Measurements from ENCODE around the gene OSGIN1.

Gene OSGIN1

DNA sequence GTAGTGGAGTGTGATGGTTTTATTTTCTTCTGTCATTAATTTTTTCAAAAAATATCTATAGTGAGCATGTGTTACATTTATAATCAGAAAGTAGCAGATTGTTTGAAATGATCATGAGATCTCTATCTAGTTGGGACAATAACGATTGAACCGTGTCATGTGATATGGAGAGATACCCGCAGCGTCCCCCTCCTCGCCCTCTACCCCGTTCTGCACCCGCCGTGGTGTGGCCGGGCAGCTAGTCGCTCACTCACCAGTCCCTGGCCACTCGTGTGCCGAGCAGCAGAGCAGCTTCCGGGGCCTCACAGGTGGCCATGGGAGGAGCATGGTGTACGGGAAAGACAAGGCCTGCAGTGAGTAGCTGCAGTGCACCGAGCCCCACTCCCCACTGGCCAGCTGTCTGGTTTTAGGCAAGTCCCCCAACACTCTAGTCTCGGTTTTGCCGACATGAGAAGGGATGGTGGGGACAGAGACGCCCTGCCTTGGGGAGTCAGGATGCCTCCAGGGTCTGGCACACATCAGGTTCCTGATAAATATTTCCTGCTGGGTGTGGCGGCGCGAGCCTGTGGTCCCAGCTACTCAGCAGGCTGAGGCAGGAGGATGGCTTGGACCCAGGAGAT, 38.8 kb upstream of the OSGIN1 start:
- no peak overlapping the region for H3K9ac ChIP-seq (ENCODE audit: low read depth, low read length)
- no peaks in the 10 kb centered on the region for H3K4me1 ChIP-seq (ENCODE audit: insufficient read depth, low read length)
- no peak overlapping the region for H3K4me2 ChIP-seq (ENCODE audit: insufficient read depth, low read length)
- no peak overlapping the region for H3K4me3 ChIP-seq (ENCODE audit: low read depth in 1 of 2, low read length in 2 of 2)
- ATAC-seq (ENCODE audit: insufficient read depth, low read depth) (no peak), DNase-seq (no peak)
- no peaks in the 10 kb centered on the region for H3K79me2 ChIP-seq (ENCODE audit: insufficient read depth, low read length)
- no peak overlapping the region for H3K27ac ChIP-seq (ENCODE audit: low read length)
- H4K20me1 ChIP-seq (ENCODE audit: insufficient read depth, low read length) = peaks cover 9% of the 10 kb centered on the region; the same call in 1 of the 2 replicates
- H3K27me3 ChIP-seq (ENCODE audit: insufficient read depth, low read length, poor library complexity) = no peaks in the 10 kb centered on the region
- H3K9me3 ChIP-seq (ENCODE audit: insufficient read depth, low read length, severe bottlenecking) = no peaks in the 10 kb centered on the region
- no peak for TF ChIP-seq EZH2 (IDR thresholded peaks at IDR 0.05; ENCODE audit: borderline replicate concordance, low read depth, low read length, severe bottlenecking)
- TF ChIP-seq, protein P1, sequence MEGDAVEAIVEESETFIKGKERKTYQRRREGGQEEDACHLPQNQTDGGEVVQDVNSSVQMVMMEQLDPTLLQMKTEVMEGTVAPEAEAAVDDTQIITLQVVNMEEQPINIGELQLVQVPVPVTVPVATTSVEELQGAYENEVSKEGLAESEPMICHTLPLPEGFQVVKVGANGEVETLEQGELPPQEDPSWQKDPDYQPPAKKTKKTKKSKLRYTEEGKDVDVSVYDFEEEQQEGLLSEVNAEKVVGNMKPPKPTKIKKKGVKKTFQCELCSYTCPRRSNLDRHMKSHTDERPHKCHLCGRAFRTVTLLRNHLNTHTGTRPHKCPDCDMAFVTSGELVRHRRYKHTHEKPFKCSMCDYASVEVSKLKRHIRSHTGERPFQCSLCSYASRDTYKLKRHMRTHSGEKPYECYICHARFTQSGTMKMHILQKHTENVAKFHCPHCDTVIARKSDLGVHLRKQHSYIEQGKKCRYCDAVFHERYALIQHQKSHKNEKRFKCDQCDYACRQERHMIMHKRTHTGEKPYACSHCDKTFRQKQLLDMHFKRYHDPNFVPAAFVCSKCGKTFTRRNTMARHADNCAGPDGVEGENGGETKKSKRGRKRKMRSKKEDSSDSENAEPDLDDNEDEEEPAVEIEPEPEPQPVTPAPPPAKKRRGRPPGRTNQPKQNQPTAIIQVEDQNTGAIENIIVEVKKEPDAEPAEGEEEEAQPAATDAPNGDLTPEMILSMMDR (IDR thresholded peaks at IDR 0.05; ENCODE audit: borderline replicate concordance, extremely low read depth, low read length, poor library complexity, severe bottlenecking) = no peak
- H3K36me3 ChIP-seq (ENCODE audit: insufficient read depth, low read length) = peaks cover 66% of the 10 kb centered on the region
- H2AFZ ChIP-seq (ENCODE audit: low read depth, low read length) = no peak overlapping the region

DNA sequence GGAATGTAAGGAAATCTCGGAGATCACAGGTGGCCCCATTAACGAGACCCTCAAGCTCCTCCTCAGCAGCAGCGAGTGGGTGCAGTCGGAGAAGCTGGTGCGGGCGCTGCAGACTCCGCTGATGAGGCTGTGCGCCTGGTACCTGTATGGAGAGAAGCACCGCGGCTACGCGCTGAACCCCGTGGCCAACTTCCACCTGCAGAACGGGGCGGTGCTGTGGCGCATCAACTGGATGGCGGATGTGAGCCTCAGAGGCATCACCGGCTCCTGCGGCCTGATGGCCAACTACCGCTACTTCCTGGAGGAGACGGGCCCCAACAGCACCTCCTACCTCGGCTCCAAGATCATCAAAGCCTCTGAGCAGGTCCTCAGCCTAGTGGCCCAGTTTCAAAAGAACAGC, 38.0 kb upstream of the OSGIN1 start:
- peaks cover 71% of the 10 kb centered on the region for H3K36me3 ChIP-seq (ENCODE audit: insufficient read depth, low read length)
- H3K27me3 ChIP-seq (ENCODE audit: insufficient read depth, low read length, poor library complexity) = no peaks in the 10 kb centered on the region
- no peak overlapping the region for H3K9ac ChIP-seq (ENCODE audit: low read depth, low read length)
- H3K4me3 ChIP-seq (ENCODE audit: low read depth in 1 of 2, low read length in 2 of 2) = no peak overlapping the region
- no peak overlapping the region for H3K27ac ChIP-seq (ENCODE audit: low read length)
- no peaks in the 10 kb centered on the region for H3K4me1 ChIP-seq (ENCODE audit: insufficient read depth, low read length)
- H3K79me2 ChIP-seq (ENCODE audit: insufficient read depth, low read length) = no peaks in the 10 kb centered on the region
- ATAC-seq (ENCODE audit: insufficient read depth, low read depth) = no peak
- peaks cover 9% of the 10 kb centered on the region; the same call in 1 of the 2 replicates for H4K20me1 ChIP-seq (ENCODE audit: insufficient read depth, low read length)
- no peak for DNase-seq
- TF ChIP-seq, protein P1 (IDR thresholded peaks at IDR 0.05; ENCODE audit: borderline replicate concordance, extremely low read depth, low read length, poor library complexity, severe bottlenecking) = no peak
- TF ChIP-seq EZH2 (IDR thresholded peaks at IDR 0.05; ENCODE audit: borderline replicate concordance, low read depth, low read length, severe bottlenecking) = no peak
- H3K9me3 ChIP-seq (ENCODE audit: insufficient read depth, low read length, severe bottlenecking) = no peaks in the 10 kb centered on the region
- H3K4me2 ChIP-seq (ENCODE audit: insufficient read depth, low read length) = no peak overlapping the region
- no peak overlapping the region for H2AFZ ChIP-seq (ENCODE audit: low read depth, low read length)

DNA sequence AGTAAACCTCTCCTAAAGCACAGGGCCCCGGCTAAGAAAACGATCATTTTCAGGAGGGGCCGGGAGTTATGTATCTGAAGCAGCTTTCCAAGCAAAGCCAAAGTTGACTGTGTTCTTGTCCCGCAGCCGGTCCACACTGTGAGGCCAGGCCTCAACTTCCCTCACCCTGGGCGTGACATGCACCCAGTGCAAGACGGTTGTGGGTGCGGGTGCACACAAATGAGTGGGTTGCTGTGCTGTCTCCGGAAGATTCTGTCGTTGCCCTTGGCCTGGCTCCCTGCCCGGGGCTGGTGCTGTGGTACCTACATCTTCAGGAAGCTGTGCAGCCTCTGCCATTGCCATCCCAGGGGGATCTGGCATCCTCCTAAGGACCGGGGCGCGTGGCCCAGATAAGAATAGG, 37.5 kb upstream of the OSGIN1 start:
- DNase-seq = no peak
- Histone ChIP-seq H3K27me3 (ENCODE audit: insufficient read depth, low read length, poor library complexity) (no peaks in the 10 kb centered on the region), H3K9ac (ENCODE audit: low read depth, low read length) (no peak overlapping the region), H3K79me2 (ENCODE audit: insufficient read depth, low read length) (no peaks in the 10 kb centered on the region), H4K20me1 (ENCODE audit: insufficient read depth, low read length) (peaks cover 9% of the 10 kb centered on the region; the same call in 1 of the 2 replicates), H3K4me3 (ENCODE audit: low read depth in 1 of 2, low read length in 2 of 2) (no peak overlapping the region), H3K27ac (ENCODE audit: low read length) (no peak overlapping the region), H3K4me1 (ENCODE audit: insufficient read depth, low read length) (no peaks in the 10 kb centered on the region), H3K36me3 (ENCODE audit: insufficient read depth, low read length) (peaks cover 71% of the 10 kb centered on the region), H3K9me3 (ENCODE audit: insufficient read depth, low read length, severe bottlenecking) (no peaks in the 10 kb centered on the region), H2AFZ (ENCODE audit: low read depth, low read length) (no peak overlapping the region), H3K4me2 (ENCODE audit: insufficient read depth, low read length) (no peak overlapping the region)
- no peak for TF ChIP-seq EZH2 (IDR thresholded peaks at IDR 0.05; ENCODE audit: borderline replicate concordance, low read depth, low read length, severe bottlenecking)
- TF ChIP-seq, protein P1 (IDR thresholded peaks at IDR 0.05; ENCODE audit: borderline replicate concordance, extremely low read depth, low read length, poor library complexity, severe bottlenecking) = no peak
- no peak for ATAC-seq (ENCODE audit: insufficient read depth, low read depth)
